MCF 10A (cell line): ENCODE results near the gene CYLD. TPM values are rescaled to one million over a fixed set of nuclear protein-coding genes. Genes with fewer than 3 reads are reported as not detected.

Source experiments
- BruUV-seq: library from RNA; stranded (reverse); fragments of 400-500 nt; replicated peaks from 2 replicates; lab custom pipeline; 2021; lab: Mats Ljungman, UMichigan
- CTCF ChIA-PET: fragments of 300-600 bp; sonication (Branson Sonifier 250); formaldehyde crosslinking; extraction: SDS; loops from one replicate; lab custom pipeline; 2021; ENCODE audit warnings: antibody characterized with exemption, inconsistent platforms; lab: Yijun Ruan, JAX
- POLR2A ChIA-PET: fragments of 300-600, 350-650 bp; sonication (Branson Sonifier 250); formaldehyde crosslinking; extraction: SDS; loops from one replicate; lab custom pipeline; 2020; ENCODE audit warnings: antibody characterized with exemption, inconsistent platforms; lab: Yijun Ruan, JAX
- DNase-seq: peaks from one replicate; pipeline ENCODE4 v3.0.0-alpha.2; 2018; ENCODE audit not compliant: unreplicated experiment
- H3K27ac Mint-ChIP-seq: one replicate; pipeline ENCODE4 v1.8.0; 2022; ENCODE audit warnings: mild to moderate bottlenecking, low read depth, mixed read lengths; ENCODE audit not compliant: unreplicated experiment
- H3K27me3 Mint-ChIP-seq: one replicate; pipeline ENCODE4 v1.8.0; 2022; ENCODE audit warnings: mixed read lengths; ENCODE audit not compliant: insufficient read depth, unreplicated experiment
- H3K36me3 Mint-ChIP-seq: one replicate; pipeline ENCODE4 v1.8.0; 2022; ENCODE audit warnings: mild to moderate bottlenecking, moderate library complexity, mixed read lengths; ENCODE audit not compliant: insufficient read depth, unreplicated experiment
- H3K4me1 Mint-ChIP-seq: one replicate; pipeline ENCODE4 v1.8.0; 2022; ENCODE audit warnings: mixed read lengths; ENCODE audit not compliant: insufficient read depth, unreplicated experiment
- H3K4me3 Mint-ChIP-seq: one replicate; pipeline ENCODE4 v1.8.0; 2022; ENCODE audit warnings: mild to moderate bottlenecking, moderate library complexity, mixed read lengths; ENCODE audit not compliant: unreplicated experiment
- H3K9me3 Mint-ChIP-seq: one replicate; pipeline ENCODE4 v1.8.0; 2022; ENCODE audit warnings: mixed read lengths; ENCODE audit not compliant: unreplicated experiment
- intact Hi-C: fragments of 100-400 bp; cut with micrococcal nuclease; formaldehyde crosslinking; loops from 2 replicates; pipeline ENCODE4 v1.14.1; 2022
- total RNA-seq: library from RNA; stranded (reverse); gene quantifications from 2 replicates; pipeline ENCODE4 v1.2.3, GENCODE V29; 2022
- TF ChIP-seq, protein P1 (sequence below): fragments of 200-600 bp; IDR thresholded peaks from one replicate; pipeline ENCODE4 v1.8.0; 2022; ENCODE audit warnings: antibody characterized with exemption, mild to moderate bottlenecking; ENCODE audit not compliant: unreplicated experiment

Gene CYLD
- total RNA-seq, 1 experiment from 2014 or later: 53.7 TPM

DNA sequence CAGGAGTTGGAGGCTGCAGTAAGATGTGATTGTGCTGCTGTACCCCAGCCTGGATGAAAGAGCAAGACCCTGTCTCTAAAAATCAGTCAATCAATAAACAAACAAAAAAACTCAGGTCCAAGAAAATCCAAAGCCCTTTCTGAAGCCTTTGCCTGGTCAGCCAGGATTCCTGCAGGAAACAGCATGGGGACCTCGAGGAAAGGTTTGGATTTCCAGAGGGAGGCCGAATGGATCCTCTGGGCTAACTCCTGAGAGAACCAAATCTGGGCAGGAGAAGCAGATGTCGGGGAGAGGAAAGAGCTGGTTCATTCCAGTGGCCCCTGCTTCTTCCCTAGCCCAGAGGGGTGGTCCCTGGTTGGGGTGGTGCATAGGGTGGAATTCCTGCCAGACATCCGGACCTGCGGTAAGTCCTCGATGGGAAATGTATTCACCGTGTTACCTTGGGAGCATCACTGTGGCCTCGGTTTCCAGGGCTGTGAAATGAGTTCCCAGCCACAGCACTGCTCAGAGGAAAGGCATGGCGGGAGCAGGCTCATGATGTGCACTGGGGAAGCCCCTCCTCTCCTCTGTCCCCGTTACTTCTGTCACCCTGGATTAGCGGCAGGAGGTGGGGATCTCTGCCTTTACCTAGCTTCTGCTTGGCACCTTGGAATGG lies 75.1 kb downstream of the CYLD start:
- H3K27me3 Mint-ChIP-seq: no peaks in the 10 kb centered on the region
- CTCF ChIA-PET: interaction anchor here (0.7 to 3.9 kb wide), 3 partner anchors 12 to 1001 kb away, joined by 3 to 32 read pairs (median 4); no protein-coding TSS in a partner anchor

DNA sequence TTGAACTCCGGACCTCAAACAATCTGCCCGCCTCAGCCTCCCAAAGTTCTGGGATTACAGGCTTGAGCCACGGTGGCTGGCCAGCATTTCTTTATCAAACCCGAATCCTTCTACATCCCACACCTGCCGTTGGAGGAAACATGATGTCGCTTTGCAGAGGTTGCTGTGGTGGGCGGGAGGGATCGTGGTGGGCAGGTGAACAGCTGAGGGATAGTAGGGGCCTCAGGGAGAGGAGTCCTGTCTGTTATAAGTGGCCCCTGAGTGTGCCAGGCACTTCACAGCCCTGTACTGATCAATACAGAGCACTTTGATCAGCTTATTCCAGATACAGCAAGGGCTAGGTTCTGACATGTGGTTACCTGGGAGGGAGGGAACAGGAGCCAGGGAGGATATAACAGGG lies 76.5 kb downstream of the CYLD start:
- intact Hi-C loops: no loop called here
- no peaks in the 10 kb centered on the region for H3K9me3 Mint-ChIP-seq
- H3K27me3 Mint-ChIP-seq: no peaks in the 10 kb centered on the region
- TF ChIP-seq, protein P1, sequence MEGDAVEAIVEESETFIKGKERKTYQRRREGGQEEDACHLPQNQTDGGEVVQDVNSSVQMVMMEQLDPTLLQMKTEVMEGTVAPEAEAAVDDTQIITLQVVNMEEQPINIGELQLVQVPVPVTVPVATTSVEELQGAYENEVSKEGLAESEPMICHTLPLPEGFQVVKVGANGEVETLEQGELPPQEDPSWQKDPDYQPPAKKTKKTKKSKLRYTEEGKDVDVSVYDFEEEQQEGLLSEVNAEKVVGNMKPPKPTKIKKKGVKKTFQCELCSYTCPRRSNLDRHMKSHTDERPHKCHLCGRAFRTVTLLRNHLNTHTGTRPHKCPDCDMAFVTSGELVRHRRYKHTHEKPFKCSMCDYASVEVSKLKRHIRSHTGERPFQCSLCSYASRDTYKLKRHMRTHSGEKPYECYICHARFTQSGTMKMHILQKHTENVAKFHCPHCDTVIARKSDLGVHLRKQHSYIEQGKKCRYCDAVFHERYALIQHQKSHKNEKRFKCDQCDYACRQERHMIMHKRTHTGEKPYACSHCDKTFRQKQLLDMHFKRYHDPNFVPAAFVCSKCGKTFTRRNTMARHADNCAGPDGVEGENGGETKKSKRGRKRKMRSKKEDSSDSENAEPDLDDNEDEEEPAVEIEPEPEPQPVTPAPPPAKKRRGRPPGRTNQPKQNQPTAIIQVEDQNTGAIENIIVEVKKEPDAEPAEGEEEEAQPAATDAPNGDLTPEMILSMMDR: no peak
- DNase-seq: no peak
- ChIA-PET POLR2A (no interaction called here), CTCF (interaction anchor here (0.6 to 3.9 kb wide), 2 partner anchors 13 to 242 kb away, joined by 4 to 32 read pairs; no protein-coding TSS in a partner anchor)
- H3K36me3 Mint-ChIP-seq: no peaks in the 10 kb centered on the region
- no peak overlapping the region for H3K27ac Mint-ChIP-seq
- no TSS peak for BruUV-seq
- no peaks in the 10 kb centered on the region for H3K4me1 Mint-ChIP-seq
- no peak overlapping the region for H3K4me3 Mint-ChIP-seq

More for the DNA sequence above, 75.1 kb downstream of the CYLD start:
- no peaks in the 10 kb centered on the region for H3K4me1 Mint-ChIP-seq
- no peak for DNase-seq
- POLR2A ChIA-PET: no interaction called here
- TF ChIP-seq, protein P1: no peak
- no TSS peak for BruUV-seq
- H3K4me3 Mint-ChIP-seq: no peak overlapping the region
- no peaks in the 10 kb centered on the region for H3K9me3 Mint-ChIP-seq
- no peak overlapping the region for H3K27ac Mint-ChIP-seq
- no peaks in the 10 kb centered on the region for H3K36me3 Mint-ChIP-seq
- intact Hi-C loops: no loop called here

DNA sequence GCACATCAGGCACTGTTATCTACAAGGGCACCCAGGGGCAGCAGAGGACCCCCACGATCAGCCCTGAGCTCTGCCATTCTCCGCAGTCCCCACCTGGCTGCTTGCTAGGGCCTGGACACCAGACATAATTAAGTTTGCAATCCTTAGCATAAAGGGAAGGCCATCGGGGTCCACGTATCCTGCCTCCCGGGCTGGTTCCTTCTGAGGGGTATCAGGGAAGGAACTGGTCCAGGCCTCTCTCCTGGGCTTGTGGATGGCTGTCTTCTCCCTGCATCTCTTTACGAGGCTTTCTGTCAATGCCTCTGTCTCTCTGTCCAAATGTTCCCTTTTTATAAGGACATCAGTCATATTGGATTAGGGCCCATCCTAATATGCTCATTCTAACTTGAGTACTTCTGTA lies 77.8 kb downstream of the CYLD start:
- CTCF ChIA-PET: interaction anchor here (0.8 to 6.3 kb wide), 2 partner anchors 14 to 30 kb away, joined by 4 to 45 read pairs; no protein-coding TSS in a partner anchor
- DNase-seq: no peak
- no peak overlapping the region for H3K4me3 Mint-ChIP-seq
- no peak overlapping the region for H3K27ac Mint-ChIP-seq
- POLR2A ChIA-PET: no interaction called here
- no peaks in the 10 kb centered on the region for H3K9me3 Mint-ChIP-seq
- intact Hi-C loops: no loop called here
- no peaks in the 10 kb centered on the region for H3K4me1 Mint-ChIP-seq
- TF ChIP-seq, protein P1: no peak
- no TSS peak for BruUV-seq
- no peaks in the 10 kb centered on the region for H3K27me3 Mint-ChIP-seq
- no peaks in the 10 kb centered on the region for H3K36me3 Mint-ChIP-seq

DNA sequence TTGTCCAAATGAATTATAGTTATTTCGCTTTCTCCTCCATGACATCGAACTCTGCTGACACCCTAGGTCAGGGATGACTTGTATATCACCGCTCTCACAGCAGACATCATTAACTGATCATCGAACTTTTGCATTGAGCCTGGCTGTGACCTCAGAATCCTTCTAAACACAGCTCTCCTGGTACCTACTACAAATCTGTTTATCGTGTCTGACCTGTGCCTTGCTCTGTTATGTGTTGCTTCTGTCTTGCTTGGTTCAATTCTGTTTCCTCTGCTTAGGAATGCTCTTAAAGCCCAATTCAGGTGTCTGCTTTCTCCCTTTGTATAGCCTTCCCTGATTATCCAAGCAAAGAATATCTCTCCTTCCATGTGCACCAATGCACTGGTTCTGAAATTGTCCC lies 78.3 kb downstream of the CYLD start:
- Mint-ChIP-seq H3K4me1 (no peaks in the 10 kb centered on the region), H3K9me3 (no peaks in the 10 kb centered on the region), H3K27ac (no peak overlapping the region), H3K4me3 (no peak overlapping the region), H3K36me3 (no peaks in the 10 kb centered on the region), H3K27me3 (no peaks in the 10 kb centered on the region)
- intact Hi-C loops: no loop called here
- ChIA-PET POLR2A (no interaction called here), CTCF (interaction anchor here (0.8 to 6.3 kb wide), 2 partner anchors 14 to 30 kb away, joined by 4 to 45 read pairs; no protein-coding TSS in a partner anchor)
- no peak for DNase-seq
- TF ChIP-seq, protein P1: no peak
- BruUV-seq: no TSS peak
